ENCODE results near the gene RFX8. TPM values are rescaled to one million over a fixed set of nuclear protein-coding genes. Genes with fewer than 3 reads are reported as not detected.

RFX8 gene
- total and polyA plus RNA-seq, 2 of the 13 experiments (the other 11 are each of a cell fraction or from before 2014, with no cell fraction given): not detected

- peak in 1 of 2 experiments; percentile 37; a peak in 1 of 4 replicates for TF ChIP-seq HMGXB4 (CRISPR knock-in tag; IDR thresholded peaks at IDR 0.05; ENCODE audit: borderline replicate concordance in 1 of 2, low read depth in 1 of 2)
- TF ChIP-seq ZNF543 (CRISPR knock-in tag; IDR thresholded peaks at IDR 0.05): no peak; the same call in 1 of the 2 replicates
- peak; percentile 74; the same call in 1 of the 2 replicates for TF ChIP-seq ZNF790 (CRISPR knock-in tag; IDR thresholded peaks at IDR 0.05; ENCODE audit: borderline replicate concordance)
- no peak for TF ChIP-seq FOXO4 (CRISPR knock-in tag; conservative IDR thresholded peaks at IDR 0.05)
- TF ChIP-seq DNMT1 (CRISPR knock-in tag; IDR thresholded peaks at IDR 0.05): peak; percentile 9; the same call in 1 of the 2 replicates
- no peak for TF ChIP-seq ZFP37 (CRISPR knock-in tag; IDR thresholded peaks at IDR 0.05; ENCODE audit: borderline replicate concordance)
- TF ChIP-seq ZKSCAN5 (CRISPR knock-in tag; IDR thresholded peaks at IDR 0.05): no peak
- TF ChIP-seq SP4 (CRISPR knock-in tag; IDR thresholded peaks at IDR 0.05): no peak
- TF ChIP-seq NR3C1 (CRISPR knock-in tag; IDR thresholded peaks at IDR 0.05): no peak
- TF ChIP-seq TFDP2 (CRISPR knock-in tag; IDR thresholded peaks at IDR 0.05): peak; percentile 30; the same call in 1 of the 2 replicates
- no peak for TF ChIP-seq E2F2 (CRISPR knock-in tag; IDR thresholded peaks at IDR 0.05; ENCODE audit: borderline replicate concordance)
- 0 out of 2 replicates have a peak, but pooled peaks have one; percentile 37 for TF ChIP-seq TMF1 (CRISPR knock-in tag; IDR thresholded peaks at IDR 0.05; ENCODE audit: low read depth)
- no peak for TF ChIP-seq ZNF510 (CRISPR knock-in tag; IDR thresholded peaks at IDR 0.05; ENCODE audit: low read depth)
- TF ChIP-seq ZNF749 (CRISPR knock-in tag; IDR thresholded peaks at IDR 0.05; ENCODE audit: borderline replicate concordance): no peak
- TF ChIP-seq ZBTB37 (CRISPR knock-in tag; IDR thresholded peaks at IDR 0.05): no peak
Measured at GRCh38 chr2:101387151-101387834, 87.6 kb downstream of the RFX8 start, which contains the start of gene CREG2 (continued).
